CD4-positive, CD25-positive, alpha-beta regulatory T cell (primary cell): Measurements from ENCODE around the gene CLIC4. TPM values are rescaled to one million over a fixed set of nuclear protein-coding genes. Genes with fewer than 3 reads are reported as not detected.
"Not testable (repeated sequence)": the region's sequence is repeated elsewhere in the genome, so short reads cannot be mapped to it uniquely, and the experiment has no call there.

Source experiments
- ATAC-seq, 2 donors: fragments of 150-1000 bp; cut with Tn5 transposase; one replicate each; pipeline ENCODE4 v1.10.0; 2021; ENCODE audit warnings: low read depth in 2 of 2, moderate number of reproducible peaks in 2 of 2, moderate library complexity in 1 of 2
- DNase-seq, 3 donors: peaks; one replicate each; pipeline versions ENCODE4 v3.0.0 to v3.0.0-alpha.2; 2012 to 2022; ENCODE audit warnings: mixed read lengths in 1 of 3
- H3K27ac ChIP-seq: one replicate; pipeline ENCODE4 v1.7.0; 2013; ENCODE audit warnings: mild to moderate bottlenecking, low read length; ENCODE audit not compliant: insufficient read depth, poor library complexity, severe bottlenecking
- H3K27me3 ChIP-seq: one replicate; pipeline ENCODE4 v1.7.0; 2013; ENCODE audit warnings: low read length; ENCODE audit not compliant: control insufficient read depth, insufficient read depth
- H3K36me3 ChIP-seq: one replicate; pipeline ENCODE4 v1.7.0; 2013; ENCODE audit warnings: mild to moderate bottlenecking, low read length, moderate library complexity; ENCODE audit not compliant: control insufficient read depth, insufficient read depth
- H3K4me1 ChIP-seq: 2 replicates; pipeline ENCODE4 v1.7.0; 2013; ENCODE audit warnings: mild to moderate bottlenecking, low read length; ENCODE audit not compliant: insufficient read depth, control insufficient read depth, poor library complexity, severe bottlenecking
- H3K4me3 ChIP-seq: one replicate; pipeline ENCODE4 v1.7.0; 2013; ENCODE audit warnings: low read depth, mild to moderate bottlenecking, low read length, moderate library complexity
- H3K9me3 ChIP-seq, 2 experiments: 1 replicate in 1 of 2; 2 replicates in 1 of 2; pipeline ENCODE4 v1.7.0; 2013; ENCODE audit warnings: low read length in 2 of 2, mild to moderate bottlenecking in 1 of 2, moderate library complexity in 1 of 2; ENCODE audit not compliant: control insufficient read depth in 2 of 2
- H3K27ac Mint-ChIP-seq, 3 donors: one replicate each; pipeline ENCODE4 v1.8.0; 2020 to 2022; ENCODE audit warnings: mild to moderate bottlenecking in 3 of 3, mixed read lengths in 3 of 3, moderate library complexity in 2 of 3
- H3K27me3 Mint-ChIP-seq: one replicate; pipeline ENCODE4 v1.8.0; 2022; ENCODE audit warnings: mild to moderate bottlenecking, mixed read lengths
- H3K36me3 Mint-ChIP-seq: one replicate; pipeline ENCODE4 v1.8.0; 2020; ENCODE audit warnings: mixed read lengths
- H3K4me1 Mint-ChIP-seq, 4 donors: one replicate each; pipeline ENCODE4 v1.8.0; 2020 to 2022; ENCODE audit warnings: mixed read lengths in 4 of 4, mild to moderate bottlenecking in 1 of 4
- H3K4me3 Mint-ChIP-seq, 4 donors: one replicate each; pipeline ENCODE4 v1.8.0; 2020 to 2022; ENCODE audit warnings: mild to moderate bottlenecking in 4 of 4, mixed read lengths in 4 of 4, moderate library complexity in 3 of 4
- H3K9me3 Mint-ChIP-seq, 7 donors: one replicate each; pipeline ENCODE4 v1.8.0; 2020 to 2022; ENCODE audit warnings: mixed read lengths in 7 of 7, mild to moderate bottlenecking in 3 of 7, moderate library complexity in 2 of 7
- polyA plus RNA-seq, 4 donors: library from polyadenylated mRNA; unstranded; fragments of 300-500 nt; fragmentation: Illumina TruSeq; gene quantifications; one replicate each; pipeline ENCODE4 v1.2.3, GENCODE V29; 2021
- total RNA-seq: library from RNA; stranded (reverse); gene quantifications from one replicate; pipeline ENCODE4 v1.2.3, GENCODE V29; 2022

The CLIC4 gene
- total and polyA plus RNA-seq, 5 donors from 2014 or later: 0.08 to 2.1 (median 0.97) TPM

DNA sequence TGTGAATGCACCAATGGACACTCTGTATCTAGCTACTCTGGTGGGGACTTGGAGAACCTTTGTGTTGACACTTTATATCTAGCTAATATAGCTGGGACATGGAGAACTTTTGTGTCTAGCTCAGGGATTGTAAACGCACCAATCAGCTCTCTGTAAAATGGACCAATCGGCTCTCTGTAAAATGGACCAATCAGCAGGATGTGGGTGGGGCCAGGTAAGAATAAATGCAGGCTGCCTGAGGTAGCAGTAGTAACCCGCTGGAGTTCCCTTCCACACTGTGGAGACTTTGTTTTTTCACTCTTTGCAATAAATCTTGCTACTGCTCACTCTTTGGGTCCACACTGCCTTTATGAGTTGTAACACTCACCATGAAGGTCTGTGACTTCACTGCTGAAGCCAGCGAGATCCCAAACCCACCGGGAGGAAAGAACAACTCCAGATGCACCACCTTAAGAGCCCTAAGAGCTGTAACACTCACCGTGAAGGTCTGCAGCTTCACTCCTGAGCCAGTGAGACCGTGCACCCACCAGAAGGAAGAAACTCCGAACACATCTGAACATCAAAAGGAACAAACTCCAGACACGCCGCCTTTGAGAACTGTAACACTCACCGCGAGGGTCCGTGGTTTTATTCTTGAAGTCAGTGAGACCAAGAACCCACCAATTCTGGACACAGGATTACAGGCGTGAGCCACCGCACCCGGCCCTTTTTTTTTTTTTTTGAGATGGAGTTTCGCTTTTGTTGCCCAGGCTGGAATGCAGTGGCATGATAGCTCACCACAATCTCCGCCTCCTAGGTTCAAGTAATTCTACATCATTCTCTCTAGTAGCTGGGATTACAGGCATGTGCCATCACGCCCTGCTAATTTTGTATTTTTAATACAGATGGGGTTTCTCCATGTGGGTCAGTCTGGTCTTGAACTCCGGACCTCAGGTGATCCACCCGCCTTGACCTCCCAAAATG lies 22.9 kb upstream of the CLIC4 start:
- H3K27me3 ChIP-seq, H3K36me3 Mint-ChIP-seq, H3K27ac ChIP-seq, H3K4me1 Mint-ChIP-seq, H3K36me3 ChIP-seq, H3K27ac Mint-ChIP-seq, H3K9me3 ChIP-seq, H3K9me3 Mint-ChIP-seq, ATAC-seq, DNase-seq, H3K4me1 ChIP-seq, H3K27me3 Mint-ChIP-seq: not testable (repeated sequence)
- peak overlapping the region; percentile 48 to 83 (median 82) for H3K4me3 Mint-ChIP-seq
- peak overlapping the region; percentile 1 for H3K4me3 ChIP-seq

DNA sequence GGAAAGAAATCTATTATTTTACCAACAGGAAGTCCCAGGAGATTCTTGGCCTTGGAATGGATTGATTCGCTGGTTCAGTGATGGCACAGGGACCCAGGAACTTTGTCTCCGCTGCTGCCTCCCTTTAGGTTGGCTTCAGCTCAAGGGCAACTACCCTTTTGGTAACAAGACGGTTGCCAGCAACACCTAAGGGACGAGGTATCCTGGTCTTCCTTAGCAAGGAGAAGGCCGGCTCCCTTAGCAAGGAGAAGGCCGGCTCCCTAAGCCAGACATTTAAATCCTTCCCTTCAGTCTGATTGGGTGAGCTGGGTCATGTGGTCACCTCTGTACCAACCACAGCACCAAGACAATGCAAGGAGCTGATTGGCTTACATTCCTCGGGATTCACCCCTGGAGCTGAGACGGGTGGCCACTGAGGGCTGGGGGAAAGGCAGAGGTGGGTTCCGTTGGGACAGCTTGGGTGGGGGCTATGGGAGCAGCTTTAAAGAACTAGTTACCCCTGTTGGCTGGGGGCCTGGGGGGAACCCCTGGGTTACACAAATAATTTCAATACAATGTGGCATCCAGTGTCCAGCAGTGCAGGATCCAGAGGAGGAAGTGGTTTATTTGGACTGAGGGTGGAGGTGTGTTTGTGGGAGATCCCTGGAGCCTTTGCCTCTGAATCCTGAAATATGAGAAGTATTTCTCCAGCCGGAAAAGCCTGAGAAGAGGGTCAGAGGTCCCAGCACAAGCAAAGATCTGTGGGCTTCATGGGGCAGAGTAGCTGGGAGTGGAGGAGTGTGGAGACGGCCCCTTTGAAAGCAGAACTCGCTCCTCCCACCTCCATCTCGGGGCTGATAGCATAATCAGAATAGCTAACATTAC lies 20.7 kb upstream of the CLIC4 start:
- Mint-ChIP-seq H3K4me3 (no peak overlapping the region), H3K27me3 (no peaks in the 10 kb centered on the region), H3K9me3 (peaks cover 0 to 4% (median 0%) of the 10 kb centered on the region in 7 donors), H3K36me3 (no peaks in the 10 kb centered on the region), H3K4me1 (peaks cover 0 to 10% (median 3%) of the 10 kb centered on the region in 4 donors), H3K27ac (no peak overlapping the region)
- H3K27me3 ChIP-seq: no peaks in the 10 kb centered on the region
- DNase-seq (no peak), ATAC-seq (no peak)
- no peaks in the 10 kb centered on the region for H3K9me3 ChIP-seq
- H3K4me3 ChIP-seq: no peak overlapping the region
- no peaks in the 10 kb centered on the region for H3K36me3 ChIP-seq
- H3K4me1 ChIP-seq: no peaks in the 10 kb centered on the region
- no peak overlapping the region for H3K27ac ChIP-seq

DNA sequence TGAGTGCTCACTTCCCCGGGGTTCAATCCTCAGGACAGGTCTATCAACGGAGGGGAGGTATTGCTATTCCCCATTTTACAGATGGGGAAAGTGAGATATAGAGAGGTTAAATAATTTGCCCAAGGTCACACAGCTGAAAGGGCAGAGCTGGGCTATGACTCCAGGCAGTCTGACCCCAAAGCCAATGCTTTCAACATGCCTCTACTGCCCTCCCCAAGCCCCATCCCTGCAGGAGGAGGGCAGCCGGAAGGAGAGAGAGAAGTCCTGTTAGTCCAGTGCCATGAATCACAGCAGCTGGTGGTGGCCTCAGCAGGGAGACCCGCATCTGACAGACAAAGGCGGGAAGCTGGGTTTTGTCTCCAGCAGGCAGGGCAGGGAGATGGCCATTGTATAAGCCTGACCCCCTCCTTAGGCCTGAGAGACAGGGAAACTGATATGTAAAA lies 20.0 kb upstream of the CLIC4 start:
- H3K27ac ChIP-seq: no peak overlapping the region
- no peaks in the 10 kb centered on the region for H3K9me3 ChIP-seq
- H3K27me3 ChIP-seq: no peaks in the 10 kb centered on the region
- Mint-ChIP-seq H3K36me3 (no peaks in the 10 kb centered on the region), H3K9me3 (peaks cover 0 to 4% (median 0%) of the 10 kb centered on the region in 7 donors), H3K4me1 (peaks cover 0 to 10% (median 3%) of the 10 kb centered on the region in 4 donors), H3K4me3 (no peak overlapping the region), H3K27ac (no peak overlapping the region), H3K27me3 (no peaks in the 10 kb centered on the region)
- no peaks in the 10 kb centered on the region for H3K4me1 ChIP-seq
- DNase-seq (no peak), ATAC-seq (no peak)
- H3K36me3 ChIP-seq: no peaks in the 10 kb centered on the region
- no peak overlapping the region for H3K4me3 ChIP-seq

- H3K27me3 ChIP-seq: no peaks in the 10 kb centered on the region
- DNase-seq (no peak), ATAC-seq (no peak)
- Mint-ChIP-seq H3K27me3 (no peaks in the 10 kb centered on the region), H3K27ac (no peak overlapping the region), H3K4me3 (no peak overlapping the region), H3K36me3 (no peaks in the 10 kb centered on the region), H3K9me3 (peaks cover 0 to 2% (median 0%) of the 10 kb centered on the region in 7 donors), H3K4me1 (peaks cover 0 to 8% (median 3%) of the 10 kb centered on the region in 4 donors)
- H3K9me3 ChIP-seq: no peaks in the 10 kb centered on the region
- no peaks in the 10 kb centered on the region for H3K4me1 ChIP-seq
- H3K27ac ChIP-seq: no peak overlapping the region
- no peaks in the 10 kb centered on the region for H3K36me3 ChIP-seq
- no peak overlapping the region for H3K4me3 ChIP-seq
These were observed 18.5 kb upstream of the CLIC4 start for GRCh38 chr1:24726741-24727140.

DNA sequence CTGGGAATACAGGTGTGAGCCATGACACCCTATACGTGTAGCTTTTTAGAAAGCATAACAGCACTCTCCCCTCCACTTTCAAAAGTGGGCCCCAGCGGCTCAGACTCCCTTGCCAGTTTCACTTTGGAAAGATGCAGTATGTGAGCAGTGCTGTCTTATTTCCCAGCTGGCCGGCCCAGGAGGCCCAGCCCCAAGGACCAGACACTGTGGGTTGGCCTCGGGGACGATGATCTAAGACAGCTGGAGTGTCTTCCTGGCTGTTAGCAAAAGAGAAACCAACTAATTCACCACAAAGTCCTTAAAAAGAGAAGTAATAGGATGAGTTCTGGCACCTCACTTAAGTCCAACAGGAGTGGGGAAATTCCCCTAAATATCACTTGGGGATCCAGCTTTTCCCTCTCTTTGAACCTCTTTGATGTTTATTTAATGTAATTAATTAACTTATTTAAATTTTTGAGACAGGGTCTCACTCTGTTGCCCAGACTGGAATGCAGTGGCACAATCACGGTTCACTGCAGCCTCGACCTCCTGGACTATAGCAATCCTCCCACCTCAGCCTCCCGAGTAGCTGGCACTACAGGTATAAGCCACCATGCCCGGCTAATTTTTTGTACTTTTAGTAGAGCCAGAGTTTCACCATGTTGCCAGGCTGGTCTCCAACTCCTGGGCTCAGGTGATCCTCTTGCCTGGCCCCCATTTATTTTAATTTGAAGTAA lies 17.6 kb upstream of the CLIC4 start:
- H3K4me3 Mint-ChIP-seq: peak overlapping the region in 1 of 4 donors; percentile 61
- H3K4me3 ChIP-seq: no peak overlapping the region

DNA sequence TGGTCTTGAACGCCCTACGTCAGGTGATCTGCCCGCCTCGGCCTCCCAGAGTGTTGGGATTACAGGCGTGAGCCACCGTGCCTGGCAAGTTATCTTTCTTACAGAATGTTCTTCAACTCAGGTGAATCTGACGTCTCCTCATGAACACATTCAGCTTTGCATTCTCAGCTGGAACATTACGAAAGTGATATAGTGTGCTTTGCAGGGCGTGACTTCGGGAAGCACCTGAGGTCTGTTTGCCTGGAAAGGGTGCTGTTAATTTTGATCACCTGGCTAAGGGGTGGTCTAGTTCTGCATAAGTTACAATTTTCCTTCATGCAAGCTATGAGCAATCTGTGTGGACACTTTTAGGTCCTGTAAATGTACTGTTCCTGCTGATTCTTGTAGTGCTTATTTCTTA lies 16.3 kb upstream of the CLIC4 start:
- Histone ChIP-seq H3K27ac (no peak overlapping the region), H3K4me1 (no peaks in the 10 kb centered on the region), H3K9me3 (no peaks in the 10 kb centered on the region), H3K36me3 (no peaks in the 10 kb centered on the region), H3K4me3 (no peak overlapping the region), H3K27me3 (no peaks in the 10 kb centered on the region)
- Mint-ChIP-seq H3K9me3 (no peaks in the 10 kb centered on the region), H3K4me3 (no peak overlapping the region), H3K27ac (no peak overlapping the region), H3K4me1 (peaks cover 0 to 2% (median 0%) of the 10 kb centered on the region in 4 donors), H3K36me3 (no peaks in the 10 kb centered on the region), H3K27me3 (peaks cover 8% of the 10 kb centered on the region)
- DNase-seq: no peak
- ATAC-seq: no peak

More for the DNA sequence above, 17.6 kb upstream of the CLIC4 start:
- DNase-seq (peak in 1 of 3 donors; percentile 12), ATAC-seq (peak in 1 of 2 donors; percentile 28)
- H3K9me3 Mint-ChIP-seq: peaks cover 0 to 2% (median 0%) of the 10 kb centered on the region in 7 donors
- H3K27me3 Mint-ChIP-seq: peaks cover 7% of the 10 kb centered on the region
- H3K27ac ChIP-seq: no peak overlapping the region
- no peaks in the 10 kb centered on the region for H3K4me1 ChIP-seq
- H3K27ac Mint-ChIP-seq: no peak overlapping the region
- H3K36me3 Mint-ChIP-seq: no peaks in the 10 kb centered on the region
- H3K9me3 ChIP-seq: no peaks in the 10 kb centered on the region
- no peaks in the 10 kb centered on the region for H3K36me3 ChIP-seq
- peaks cover 0 to 2% (median under 1%) of the 10 kb centered on the region in 4 donors for H3K4me1 Mint-ChIP-seq
- no peaks in the 10 kb centered on the region for H3K27me3 ChIP-seq

DNA sequence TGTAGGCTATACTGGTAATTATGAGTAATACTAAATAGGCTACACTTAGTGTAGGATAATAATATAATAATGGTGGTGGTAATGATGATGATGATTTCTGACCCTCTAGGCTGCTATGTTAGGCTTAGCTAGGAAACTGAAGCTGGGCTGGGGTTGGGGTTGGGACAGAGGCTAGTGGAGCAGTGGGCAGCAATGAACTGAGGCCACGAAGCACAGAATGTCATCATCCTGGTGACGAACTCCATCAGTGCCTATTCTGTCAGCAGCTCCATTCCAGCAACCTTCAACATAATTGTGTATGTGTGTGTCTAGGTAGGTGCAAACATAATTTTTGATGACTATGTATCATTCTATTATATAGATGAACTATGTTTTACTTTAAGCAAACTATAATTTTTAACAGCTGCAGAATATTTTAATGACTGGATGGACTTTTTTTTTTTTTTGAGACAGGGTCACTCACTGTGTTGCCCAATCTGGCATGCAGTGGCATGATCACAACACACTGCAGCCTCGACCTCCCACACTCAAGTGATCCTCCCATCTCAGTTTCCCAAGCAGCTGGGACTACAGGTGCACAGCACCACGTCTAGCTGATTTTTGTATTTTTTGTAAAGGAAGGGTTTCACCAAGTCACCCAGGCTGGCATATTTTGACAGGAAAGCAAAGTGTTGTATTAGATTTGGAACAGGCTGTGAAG lies 12.9 kb upstream of the CLIC4 start:
- Histone ChIP-seq H3K36me3 (no peaks in the 10 kb centered on the region), H3K9me3 (no peaks in the 10 kb centered on the region), H3K27me3 (no peaks in the 10 kb centered on the region), H3K4me1 (no peaks in the 10 kb centered on the region), H3K27ac (no peak overlapping the region), H3K4me3 (no peak overlapping the region)
- no peak for ATAC-seq
- Mint-ChIP-seq H3K27ac (no peak overlapping the region), H3K4me1 (peaks cover 0 to 2% (median 0%) of the 10 kb centered on the region in 4 donors), H3K27me3 (peaks cover 8% of the 10 kb centered on the region), H3K36me3 (no peaks in the 10 kb centered on the region), H3K4me3 (no peak overlapping the region), H3K9me3 (no peaks in the 10 kb centered on the region)
- DNase-seq: no peak
